Mucosa of rectum (tissue), 2 donors: Measurements from ENCODE around the gene HMGN3.

ENCODE experiments used
- H3K27ac ChIP-seq, 2 donors: one replicate each; pipeline ENCODE4 v1.7.0; 2013; ENCODE audit warnings: inconsistent platforms in 2 of 2, low read depth in 2 of 2, low read length in 2 of 2
- H3K27me3 ChIP-seq, 2 donors: one replicate each; pipeline ENCODE4 v1.7.0; 2013; ENCODE audit warnings: low read length in 2 of 2; ENCODE audit not compliant: control insufficient read depth in 2 of 2, insufficient read depth in 2 of 2
- H3K36me3 ChIP-seq, 2 donors: one replicate each; pipeline ENCODE4 v1.7.0; 2013; ENCODE audit warnings: low read length in 2 of 2; ENCODE audit not compliant: control insufficient read depth in 2 of 2, insufficient read depth in 2 of 2
- H3K4me1 ChIP-seq, 2 donors: one replicate each; pipeline ENCODE4 v1.7.0; 2013; ENCODE audit warnings: low read length in 2 of 2, mild to moderate bottlenecking in 1 of 2; ENCODE audit not compliant: control insufficient read depth in 2 of 2, insufficient read depth in 2 of 2
- H3K4me3 ChIP-seq, 2 donors: one replicate each; pipeline ENCODE4 v1.7.0; 2013; ENCODE audit warnings: low read length in 2 of 2
- H3K9ac ChIP-seq, 2 donors: one replicate each; pipeline ENCODE4 v1.7.0; 2013; ENCODE audit warnings: low read length in 2 of 2, low read depth in 1 of 2, mild to moderate bottlenecking in 1 of 2
- H3K9me3 ChIP-seq, 2 donors: one replicate each; pipeline ENCODE4 v1.7.0; 2013; ENCODE audit warnings: low read length in 2 of 2; ENCODE audit not compliant: control insufficient read depth in 2 of 2
- donor health status: healthy.
- donor health status: Normal muscosa, but diverticular disease.

HMGN3 gene

DNA sequence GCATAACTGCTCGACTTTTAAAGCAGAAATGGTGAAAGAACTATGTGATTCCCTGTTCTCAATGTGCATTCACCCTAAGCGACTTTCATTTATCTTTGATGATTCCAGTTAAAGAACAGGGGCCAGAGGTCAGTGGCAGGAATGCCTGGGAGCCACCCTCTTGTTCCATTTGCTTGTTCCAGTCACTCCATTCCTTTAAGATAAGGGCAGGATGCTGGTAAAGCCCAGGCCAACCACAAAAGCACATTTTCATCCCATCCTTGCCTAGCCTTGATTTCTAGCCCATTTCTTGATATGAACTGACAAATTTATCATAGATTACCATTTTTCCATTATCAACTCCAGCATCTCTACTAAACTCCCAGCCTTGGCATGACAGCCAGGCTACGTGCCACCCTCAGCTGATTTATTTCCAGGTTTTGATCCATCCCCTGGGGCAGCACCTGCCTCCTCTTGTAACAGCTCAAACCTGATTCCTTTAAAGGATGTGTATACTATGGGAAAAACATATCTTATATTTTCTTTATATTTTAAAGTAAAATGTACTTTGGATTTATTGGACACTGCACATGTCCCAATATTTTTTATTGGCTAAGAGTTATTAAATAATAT is 19.2 kb downstream of the HMGN3 start:
- Histone ChIP-seq H3K27ac (no peak overlapping the region), H3K36me3 (peaks cover 0 to 2% of the 10 kb centered on the region in 2 donors), H3K4me1 (no peaks in the 10 kb centered on the region), H3K27me3 (no peaks in the 10 kb centered on the region), H3K4me3 (no peak overlapping the region), H3K9ac (no peak overlapping the region), H3K9me3 (no peaks in the 10 kb centered on the region)

DNA sequence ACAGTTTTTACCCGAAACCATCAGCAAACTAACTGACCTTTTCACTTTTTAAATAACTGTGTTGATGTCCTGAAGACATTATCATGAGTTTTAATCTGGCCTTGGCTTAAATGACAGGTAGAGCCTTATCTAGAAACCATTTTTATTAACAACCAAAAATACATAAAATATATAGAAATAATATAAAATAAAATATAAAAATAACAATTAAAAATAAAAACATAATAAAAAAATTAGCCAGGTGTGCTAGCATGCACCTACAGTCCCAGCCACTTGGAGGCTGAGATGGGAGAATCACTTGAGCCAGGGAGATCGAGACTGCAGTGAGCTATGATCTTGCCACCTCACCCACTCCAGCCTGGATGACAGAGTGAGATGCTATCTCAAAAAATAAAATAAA is 21.6 kb downstream of the HMGN3 start:
- Histone ChIP-seq H3K9me3 (no peaks in the 10 kb centered on the region), H3K9ac (no peak overlapping the region), H3K36me3 (peaks cover 2 to 5% of the 10 kb centered on the region in 2 donors), H3K27me3 (no peaks in the 10 kb centered on the region), H3K4me3 (no peak overlapping the region), H3K4me1 (no peaks in the 10 kb centered on the region), H3K27ac (no peak overlapping the region)

DNA sequence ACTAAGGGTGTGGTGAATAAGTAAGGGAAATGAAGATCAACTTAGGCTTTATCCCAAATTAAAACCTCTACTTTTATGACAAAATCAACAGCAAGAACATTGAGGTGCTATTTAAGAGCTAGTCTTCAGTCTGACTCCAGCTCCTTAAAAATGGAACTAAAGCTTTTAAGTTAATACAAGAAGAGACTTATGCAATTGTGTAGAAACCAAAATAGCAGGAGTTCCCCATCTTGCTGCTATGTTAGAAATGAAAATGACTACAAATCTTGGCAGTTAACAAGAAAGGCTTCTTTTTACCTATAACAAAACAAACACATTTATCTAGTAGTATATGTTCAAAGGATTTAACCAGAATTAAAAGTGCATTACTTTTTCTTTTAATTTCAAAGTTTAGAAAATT is 25.7 kb downstream of the HMGN3 start:
- Histone ChIP-seq H3K36me3 (peaks cover 5% of the 10 kb centered on the region in 2 donors), H3K9me3 (no peaks in the 10 kb centered on the region), H3K27me3 (no peaks in the 10 kb centered on the region), H3K27ac (no peak overlapping the region), H3K4me3 (no peak overlapping the region), H3K4me1 (no peaks in the 10 kb centered on the region), H3K9ac (no peak overlapping the region)

- H3K9me3 ChIP-seq, result no peaks in the 10 kb centered on the region
- peaks cover 6 to 8% of the 10 kb centered on the region in 2 donors for H3K36me3 ChIP-seq
- no peak overlapping the region for H3K9ac ChIP-seq
- no peak overlapping the region for H3K27ac ChIP-seq
- no peaks in the 10 kb centered on the region for H3K4me1 ChIP-seq
- no peak overlapping the region for H3K4me3 ChIP-seq
- no peaks in the 10 kb centered on the region for H3K27me3 ChIP-seq
Measured at GRCh38 chr6:79203753-79204253, 30.7 kb downstream of the HMGN3 start.

- Histone ChIP-seq H3K9me3 (no peaks in the 10 kb centered on the region), H3K9ac (no peak overlapping the region), H3K27me3 (no peaks in the 10 kb centered on the region), H3K4me1 (no peaks in the 10 kb centered on the region), H3K27ac (no peak overlapping the region), H3K36me3 (peaks cover 6 to 8% of the 10 kb centered on the region in 2 donors), H3K4me3 (no peak overlapping the region)
Measured at GRCh38 chr6:79202556-79202955, 31.9 kb downstream of the HMGN3 start.

DNA sequence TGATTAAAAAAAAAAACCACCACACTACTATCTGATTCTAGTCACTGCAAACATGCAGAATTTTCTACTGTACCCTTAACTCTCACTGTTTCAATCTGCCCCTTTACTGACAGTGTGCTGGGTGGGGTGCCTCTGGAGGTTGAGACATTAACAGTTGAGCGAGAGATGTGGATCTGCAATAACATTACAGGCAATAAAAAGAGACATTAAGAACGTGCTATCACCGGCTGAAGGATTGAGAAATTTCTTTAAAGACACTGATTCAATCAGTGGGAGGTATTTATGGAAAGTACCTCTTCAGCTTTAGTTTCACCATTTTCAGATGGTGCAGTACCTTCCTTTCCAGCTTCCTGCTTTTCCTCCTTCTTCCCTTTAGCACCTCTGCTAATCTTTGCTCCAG is 32.5 kb downstream of the HMGN3 start:
- no peak overlapping the region for H3K27ac ChIP-seq
- H3K27me3 ChIP-seq, result no peaks in the 10 kb centered on the region
- H3K4me3 ChIP-seq, result no peak overlapping the region
- H3K9ac ChIP-seq, result no peak overlapping the region
- H3K9me3 ChIP-seq, result no peaks in the 10 kb centered on the region
- peaks cover 6 to 8% of the 10 kb centered on the region in 2 donors for H3K36me3 ChIP-seq
- H3K4me1 ChIP-seq, result no peaks in the 10 kb centered on the region

DNA sequence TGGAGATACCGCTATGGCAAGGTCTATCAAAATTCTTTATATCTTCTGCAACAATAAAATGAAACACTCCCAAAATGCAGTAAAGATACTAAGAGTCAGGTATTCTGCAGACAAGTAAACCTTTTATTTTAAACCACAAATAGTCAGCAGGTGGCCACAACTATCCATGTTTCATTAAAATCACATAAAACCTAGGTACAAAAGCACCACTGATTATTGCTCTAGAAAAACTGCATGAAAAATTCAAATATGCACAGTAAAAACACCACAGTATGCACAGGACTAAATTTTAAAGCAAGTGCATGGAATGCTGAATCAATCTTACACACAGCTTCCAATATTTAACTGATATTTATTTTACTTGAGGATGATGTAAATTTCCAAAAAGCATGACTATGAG is 33.3 kb downstream of the HMGN3 start:
- Histone ChIP-seq H3K36me3 (peaks cover 4 to 8% of the 10 kb centered on the region in 2 donors), H3K27ac (no peak overlapping the region), H3K4me3 (no peak overlapping the region), H3K4me1 (no peaks in the 10 kb centered on the region), H3K9ac (no peak overlapping the region), H3K9me3 (no peaks in the 10 kb centered on the region), H3K27me3 (no peaks in the 10 kb centered on the region)

- Histone ChIP-seq H3K4me1 (no peaks in the 10 kb centered on the region), H3K9ac (no peak overlapping the region), H3K36me3 (no peaks in the 10 kb centered on the region), H3K27me3 (no peaks in the 10 kb centered on the region), H3K27ac (no peak overlapping the region), H3K9me3 (no peaks in the 10 kb centered on the region), H3K4me3 (no peak overlapping the region)
Measured at GRCh38 chr6:79196912-79197311, 37.6 kb downstream of the HMGN3 start.

DNA sequence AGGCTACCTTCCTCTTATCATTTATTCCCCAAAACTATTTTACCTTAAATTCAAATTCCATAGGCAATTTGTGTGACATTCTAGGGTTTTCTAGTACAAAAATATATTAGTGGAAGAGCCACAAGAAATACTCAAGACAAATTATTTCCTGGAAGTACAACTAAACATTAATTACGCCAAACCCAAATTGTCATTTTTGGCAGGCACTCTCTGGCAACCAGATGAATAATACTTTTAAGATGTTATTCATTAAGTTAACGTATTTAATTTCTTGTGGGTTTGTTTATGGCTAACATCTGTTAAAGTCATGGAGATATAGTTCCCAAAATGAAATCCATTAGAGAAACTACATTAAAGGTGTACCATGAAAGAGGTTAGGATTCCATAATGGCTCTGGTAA is 40.5 kb downstream of the HMGN3 start:
- Histone ChIP-seq H3K4me3 (no peak overlapping the region), H3K27me3 (no peaks in the 10 kb centered on the region), H3K4me1 (no peaks in the 10 kb centered on the region), H3K9me3 (no peaks in the 10 kb centered on the region), H3K27ac (no peak overlapping the region), H3K9ac (no peak overlapping the region), H3K36me3 (no peaks in the 10 kb centered on the region)

DNA sequence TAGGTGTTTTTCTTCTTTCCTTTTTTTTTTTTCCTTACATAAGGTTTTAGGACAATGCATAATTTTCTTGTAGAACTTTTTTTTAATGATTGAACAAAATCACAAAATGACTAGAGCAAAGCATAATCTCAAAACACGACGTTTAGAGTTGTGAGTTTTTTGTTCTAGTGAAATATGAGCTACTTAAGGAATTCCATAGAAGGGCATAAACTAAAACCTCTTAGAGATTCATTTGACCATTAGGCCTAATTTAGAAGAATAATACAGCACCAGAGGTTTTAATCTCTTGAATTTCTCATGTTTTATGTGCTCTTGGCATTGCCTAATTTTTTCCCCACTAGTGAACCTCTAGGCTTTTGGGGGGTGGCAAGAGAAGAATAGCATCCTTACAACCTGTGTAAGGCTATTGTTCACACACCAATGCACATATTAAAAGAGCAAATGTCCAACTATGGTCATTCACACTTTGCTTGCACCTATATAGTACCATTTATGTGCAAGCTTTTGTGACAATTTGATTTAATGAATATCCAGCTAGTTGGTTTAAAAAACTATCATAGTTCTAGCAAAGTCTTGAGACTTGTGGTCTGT is 44.6 kb downstream of the HMGN3 start:
- no peak overlapping the region for H3K4me3 ChIP-seq
- H3K27me3 ChIP-seq, result no peaks in the 10 kb centered on the region
- no peak overlapping the region for H3K27ac ChIP-seq
- H3K4me1 ChIP-seq, result no peaks in the 10 kb centered on the region
- no peak overlapping the region for H3K9ac ChIP-seq
- no peaks in the 10 kb centered on the region for H3K9me3 ChIP-seq
- H3K36me3 ChIP-seq, result no peaks in the 10 kb centered on the region
